Ishikawa (cell line): ENCODE measurements around the gene MYDGF.

Experiments
- CEBPB ChIP-seq: IDR thresholded peaks from 2 replicates; pipeline ENCODE4 v1.6.1; 2012
- CREB1 ChIP-seq: IDR thresholded peaks from 2 replicates; pipeline ENCODE4 v1.6.1; 2012; ENCODE audit warnings: low read depth
- EGR1 ChIP-seq: IDR thresholded peaks from 2 replicates; pipeline ENCODE4 v1.6.1; 2012
- EP300 ChIP-seq: IDR thresholded peaks from 2 replicates; pipeline ENCODE4 v1.6.1; 2012; ENCODE audit warnings: borderline replicate concordance
- FOXM1 ChIP-seq: IDR thresholded peaks from 2 replicates; pipeline ENCODE4 v1.6.1; 2012; ENCODE audit warnings: low read depth, borderline replicate concordance
- MAX ChIP-seq: IDR thresholded peaks from 2 replicates; pipeline ENCODE4 v1.6.1; 2012
- NFIC ChIP-seq: IDR thresholded peaks from 2 replicates; pipeline ENCODE4 v1.6.1; 2012
- RAD21 ChIP-seq: IDR thresholded peaks from 2 replicates; pipeline ENCODE4 v1.6.1; 2012; ENCODE audit warnings: low read depth
- REST ChIP-seq: IDR thresholded peaks from 2 replicates; pipeline ENCODE4 v1.6.1; 2012; ENCODE audit warnings: low read depth, mild to moderate bottlenecking
- TAF1 ChIP-seq: IDR thresholded peaks from 2 replicates; pipeline ENCODE4 v1.6.1; 2012; ENCODE audit warnings: low read depth, mild to moderate bottlenecking
- TCF12 ChIP-seq: IDR thresholded peaks from 2 replicates; pipeline ENCODE4 v1.6.1; 2012; ENCODE audit warnings: low read depth
- TEAD4 ChIP-seq: IDR thresholded peaks from 2 replicates; pipeline ENCODE4 v1.6.1; 2012
- USF1 ChIP-seq: IDR thresholded peaks from 2 replicates; pipeline ENCODE4 v1.6.1; 2012
- YY1 ChIP-seq: IDR thresholded peaks from 2 replicates; pipeline ENCODE4 v1.6.1; 2012; ENCODE audit warnings: low read depth
- ZBTB7A ChIP-seq: IDR thresholded peaks from 2 replicates; pipeline ENCODE4 v1.6.1; 2012; ENCODE audit warnings: low read depth

The MYDGF gene

GRCh38 chr19:4678881-4679790 is 9.0 kb upstream of the MYDGF start:
- TF ChIP-seq EP300 (no peak), RAD21 (no peak), EGR1 (no peak), NFIC (no peak), USF1 (no peak)

- TF ChIP-seq RAD21 (peak; percentile 17; the same call in 1 of the 2 replicates), MAX (no peak)
Observed at GRCh38 chr19:4676955-4677731, 7.0 kb upstream of the MYDGF start.

GRCh38 chr19:4675346-4675745 is 5.2 kb upstream of the MYDGF start:
- TF ChIP-seq YY1 (no peak), TCF12 (peak; percentile 34; the same call in 1 of the 2 replicates), NFIC (peak; percentile 31; the same call in 1 of the 2 replicates), TAF1 (no peak), CEBPB (no peak), EGR1 (no peak), TEAD4 (0 out of 2 replicates have a peak, but pooled peaks have one; percentile 22), USF1 (peak; percentile 23; the same call in 1 of the 2 replicates), REST (no peak), CREB1 (no peak), FOXM1 (no peak; the same call in 1 of the 2 replicates), RAD21 (no peak), MAX (peak; percentile 69; the same call in 1 of the 2 replicates), ZBTB7A (peak; percentile 40), EP300 (peak; percentile 32; the same call in 1 of the 2 replicates)

- TF ChIP-seq RAD21: no peak
- no peak for TF ChIP-seq CEBPB
- no peak for TF ChIP-seq FOXM1
- TF ChIP-seq EP300: no peak
- no peak for TF ChIP-seq TEAD4
- TF ChIP-seq MAX: no peak
- TF ChIP-seq ZBTB7A: no peak
- TF ChIP-seq EGR1: no peak
- TF ChIP-seq TCF12: no peak
- TF ChIP-seq REST: no peak
- no peak for TF ChIP-seq NFIC
- no peak for TF ChIP-seq USF1
- no peak for TF ChIP-seq CREB1
- TF ChIP-seq YY1: no peak
Observed at GRCh38 chr19:4673726-4674125, 3.6 kb upstream of the MYDGF start.

GRCh38 chr19:4673216-4673615 is 3.1 kb upstream of the MYDGF start:
- no peak for TF ChIP-seq EP300
- no peak for TF ChIP-seq CREB1
- TF ChIP-seq TAF1: no peak
- no peak for TF ChIP-seq TCF12
- TF ChIP-seq TEAD4: no peak
- no peak for TF ChIP-seq EGR1
- no peak for TF ChIP-seq RAD21
- TF ChIP-seq CEBPB: no peak
- no peak for TF ChIP-seq ZBTB7A
- no peak for TF ChIP-seq FOXM1
- TF ChIP-seq REST: no peak
- no peak for TF ChIP-seq MAX
- TF ChIP-seq NFIC: no peak
- no peak for TF ChIP-seq YY1
- TF ChIP-seq USF1: no peak
